GM12891 (cell line): ENCODE data around the gene NECTIN1.

ENCODE experiments used
- PAX5 ChIP-seq: IDR thresholded peaks from 2 replicates; pipeline ENCODE4 v1.6.1; 2011; ENCODE audit warnings: low read length, moderate library complexity, mild to moderate bottlenecking; ENCODE audit not compliant: insufficient read depth, severe bottlenecking
- POLR2A ChIP-seq: IDR thresholded peaks from 2 replicates; pipeline ENCODE4 v1.6.1; 2011; ENCODE audit warnings: low read depth, low read length, control low read depth
- POLR2AphosphoS5 ChIP-seq: IDR thresholded peaks from 2 replicates; pipeline ENCODE4 v1.6.1; 2011; ENCODE audit warnings: low read depth, low read length, control low read depth
- TAF1 ChIP-seq: IDR thresholded peaks from 2 replicates; pipeline ENCODE4 v1.6.1; 2011; ENCODE audit warnings: low read depth, low read length, control low read depth

DNA sequence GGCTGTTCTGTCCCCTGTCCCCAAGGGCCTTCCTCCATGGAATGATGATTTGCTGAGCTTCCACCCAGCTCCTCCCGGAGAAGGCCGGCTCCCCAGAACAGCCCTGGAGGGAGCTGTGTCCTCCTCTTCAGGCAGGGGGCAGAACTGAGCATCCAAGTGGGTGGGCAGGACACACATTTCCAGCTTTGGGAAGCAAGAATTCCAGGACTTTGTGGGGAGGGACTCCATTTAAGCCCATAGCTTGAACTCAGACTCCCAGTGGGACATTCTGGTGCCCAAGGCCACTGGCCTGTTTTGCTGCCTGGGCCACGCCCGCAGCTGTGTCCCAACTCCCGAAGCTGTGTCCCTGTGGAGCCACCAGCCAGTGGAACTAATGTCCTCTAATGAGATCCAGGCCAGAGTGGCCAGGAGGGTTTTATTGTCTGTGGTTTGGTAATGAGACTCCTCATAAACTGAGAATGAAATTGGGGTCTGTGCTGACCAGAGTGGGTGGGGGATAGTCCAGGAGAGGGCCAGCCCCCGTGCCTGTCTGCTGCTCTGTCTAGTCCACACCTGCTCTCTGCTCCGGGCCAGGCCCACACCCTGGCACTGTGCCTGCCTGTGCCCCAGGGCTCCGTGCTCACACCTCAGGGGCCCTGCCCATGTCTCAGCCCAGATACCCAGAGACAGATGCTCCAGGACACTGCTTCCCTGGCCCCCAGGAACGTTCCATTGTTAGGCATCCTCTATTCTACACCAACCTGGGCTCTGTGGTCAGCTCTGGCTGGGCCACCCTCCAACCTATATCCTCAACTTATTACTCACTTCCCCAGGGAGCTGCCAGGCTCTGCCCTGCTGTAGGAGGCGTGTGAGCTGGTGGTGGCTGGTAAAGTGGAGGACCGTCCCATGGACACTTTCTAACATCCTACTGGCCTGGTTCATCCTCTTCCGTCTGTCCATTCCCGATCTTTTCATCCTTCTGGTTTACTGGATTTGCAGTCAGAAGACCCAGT, 7.6 kb downstream of the NECTIN1 start:
- TF ChIP-seq POLR2AphosphoS5 = no peak
- TF ChIP-seq POLR2A = no peak
- TF ChIP-seq TAF1 = no peak
- TF ChIP-seq PAX5 = no peak
